ENCODE data around the gene KLHL3.

GRCh38 chr5:137627293-137627692 lies 108.6 kb downstream of the KLHL3 start:
- no peak for TF ChIP-seq CTCF (IDR thresholded peaks at IDR 0.05)
- no peak for TF ChIP-seq POLR2A (IDR thresholded peaks at IDR 0.05)
- TF ChIP-seq POLR2AphosphoS5 (IDR thresholded peaks at IDR 0.05) = no peak

Data from upper lobe of left lung (tissue), 4 donors.